SIG-M5 (cell line): ENCODE results near the gene LRIT2.

Source experiments
- DNase-seq: peaks from one replicate; lab custom pipeline; 2025; lab: John Stamatoyannopoulos, UW

LRIT2 gene

DNA sequence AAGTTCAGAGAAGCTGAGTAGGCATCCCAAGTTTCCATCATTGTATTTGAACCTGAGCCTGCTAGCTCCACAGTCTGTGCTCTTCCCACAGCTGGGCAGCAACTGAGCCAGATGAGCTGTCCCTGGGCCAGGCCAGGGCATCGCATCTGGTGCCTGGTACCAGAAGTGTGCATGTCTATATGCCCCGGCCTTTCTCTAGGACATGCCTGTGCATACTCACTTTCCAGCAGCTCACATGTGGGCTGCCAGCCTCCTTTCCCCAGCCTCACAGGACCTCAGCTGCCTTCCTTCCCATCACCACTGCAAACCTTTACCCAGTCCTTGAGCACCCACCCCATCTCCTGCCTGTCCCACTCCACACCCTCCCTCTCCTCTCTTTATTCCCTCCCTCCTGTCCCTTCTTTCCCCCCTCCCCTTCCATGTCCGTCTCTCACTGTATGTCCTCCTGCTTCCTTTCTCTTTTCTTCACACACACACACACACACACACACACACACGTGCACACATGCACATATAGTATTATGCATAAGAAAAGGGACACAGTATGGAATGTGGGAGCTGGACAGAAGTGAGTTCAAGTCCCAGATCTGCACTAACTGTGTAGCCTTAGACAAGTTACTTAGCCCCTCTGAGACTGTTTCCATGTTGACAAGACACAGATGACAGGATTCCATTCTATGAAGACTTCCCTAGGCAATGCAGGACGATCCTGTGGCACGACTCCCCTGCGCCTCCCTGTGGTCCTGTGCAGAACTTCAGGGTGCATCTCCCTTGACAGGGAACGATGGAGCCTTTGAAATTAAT is 20.1 kb downstream of the LRIT2 start:
- DNase-seq = no peak

DNA sequence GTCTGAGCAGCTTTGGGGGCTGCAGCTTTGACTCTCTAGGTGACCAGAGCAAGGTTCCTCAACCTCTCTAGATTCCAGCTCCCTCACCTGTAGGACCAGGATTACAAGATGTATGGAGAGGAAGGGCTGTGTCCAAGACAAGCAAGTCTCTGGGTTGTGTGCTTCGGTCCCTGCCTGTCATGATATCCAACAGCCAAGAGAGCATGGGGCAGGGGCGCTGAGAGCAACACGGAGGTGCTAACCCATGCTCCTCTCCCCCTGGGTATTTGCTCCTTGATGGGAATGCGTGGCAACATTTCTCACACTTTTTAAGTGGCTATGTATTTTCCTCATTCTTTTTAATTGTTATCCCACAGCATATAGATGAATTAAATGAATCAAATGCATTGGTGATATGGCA is 20.7 kb downstream of the LRIT2 start:
- no peak for DNase-seq

DNA sequence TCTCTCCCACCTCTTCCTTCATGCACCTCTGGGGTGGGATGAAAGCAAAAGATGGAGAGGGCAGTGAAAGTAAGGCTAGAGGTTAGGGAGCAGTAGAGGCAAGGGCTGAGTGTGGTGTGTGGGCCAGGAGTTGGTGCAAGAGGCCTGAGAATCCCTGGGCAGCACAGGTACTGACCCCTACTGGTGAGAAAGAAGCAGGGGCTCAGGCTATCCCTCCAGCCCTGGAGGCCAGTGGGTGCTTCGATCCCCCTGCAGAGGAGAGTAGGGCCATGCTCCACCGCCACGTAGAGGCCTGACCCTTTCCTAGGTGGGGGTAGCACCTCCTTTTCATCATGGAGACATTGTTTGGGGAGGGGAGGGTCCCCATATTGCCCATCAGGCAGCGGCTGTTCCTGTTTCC is 21.2 kb downstream of the LRIT2 start:
- no peak for DNase-seq

DNA sequence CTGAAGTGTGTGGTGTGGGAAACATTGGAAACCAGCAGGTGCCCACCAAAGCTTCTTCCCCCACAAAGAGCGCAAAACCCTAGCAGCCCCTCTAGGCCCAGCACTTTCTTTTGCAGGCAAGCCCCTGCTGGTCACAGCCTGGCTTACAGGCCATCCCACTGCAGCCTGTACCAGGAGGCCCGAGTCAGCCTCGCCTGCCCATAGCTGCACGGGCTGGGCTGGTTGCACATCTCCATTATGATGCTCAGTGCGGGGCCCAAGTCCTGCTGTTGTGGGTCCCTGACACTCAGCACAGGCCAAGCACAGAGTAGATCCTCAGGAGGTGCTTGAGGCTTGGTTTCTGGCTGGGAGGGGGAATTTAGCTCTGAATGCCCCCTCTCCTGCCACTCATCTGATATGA is 23.0 kb downstream of the LRIT2 start:
- no peak for DNase-seq

DNA sequence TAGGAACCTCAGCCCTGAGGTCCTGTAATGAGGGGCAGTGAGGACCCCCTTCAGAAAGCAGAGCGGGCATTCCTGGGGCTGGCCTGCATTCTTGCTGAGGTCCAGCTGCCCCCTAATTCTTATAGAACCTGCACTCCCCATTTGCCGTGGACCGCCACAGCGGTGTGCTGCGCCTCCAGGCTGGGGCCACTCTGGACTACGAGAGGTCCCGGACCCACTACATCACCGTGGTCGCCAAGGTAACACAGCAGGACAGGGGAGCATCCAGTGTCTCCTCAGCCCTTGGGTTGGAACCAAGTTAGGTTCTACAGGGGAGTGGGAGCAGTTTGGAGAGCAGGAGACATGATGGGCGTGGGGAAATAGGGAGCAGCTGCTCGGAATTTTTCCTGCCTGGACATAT is 23.7 kb downstream of the LRIT2 start:
- no peak for DNase-seq

DNA sequence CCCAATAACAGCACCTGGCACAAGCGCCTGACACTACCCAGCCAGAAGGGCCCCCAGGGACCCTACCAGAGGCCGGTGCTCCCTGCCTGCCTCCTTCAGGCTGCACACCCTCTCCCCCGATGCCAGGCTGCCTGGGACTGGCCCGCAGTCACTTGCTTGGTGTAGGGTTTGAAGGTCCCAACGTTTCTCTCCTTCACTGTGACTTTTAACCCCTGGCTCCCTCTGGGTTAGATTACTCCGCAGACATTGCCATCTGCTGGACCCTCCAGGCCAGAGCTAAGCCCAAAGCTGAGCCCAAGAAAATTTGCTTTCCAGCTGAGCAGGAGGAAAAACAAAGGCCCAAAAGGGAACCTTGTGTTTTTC is 24.1 kb downstream of the LRIT2 start:
- DNase-seq = no peak

DNA sequence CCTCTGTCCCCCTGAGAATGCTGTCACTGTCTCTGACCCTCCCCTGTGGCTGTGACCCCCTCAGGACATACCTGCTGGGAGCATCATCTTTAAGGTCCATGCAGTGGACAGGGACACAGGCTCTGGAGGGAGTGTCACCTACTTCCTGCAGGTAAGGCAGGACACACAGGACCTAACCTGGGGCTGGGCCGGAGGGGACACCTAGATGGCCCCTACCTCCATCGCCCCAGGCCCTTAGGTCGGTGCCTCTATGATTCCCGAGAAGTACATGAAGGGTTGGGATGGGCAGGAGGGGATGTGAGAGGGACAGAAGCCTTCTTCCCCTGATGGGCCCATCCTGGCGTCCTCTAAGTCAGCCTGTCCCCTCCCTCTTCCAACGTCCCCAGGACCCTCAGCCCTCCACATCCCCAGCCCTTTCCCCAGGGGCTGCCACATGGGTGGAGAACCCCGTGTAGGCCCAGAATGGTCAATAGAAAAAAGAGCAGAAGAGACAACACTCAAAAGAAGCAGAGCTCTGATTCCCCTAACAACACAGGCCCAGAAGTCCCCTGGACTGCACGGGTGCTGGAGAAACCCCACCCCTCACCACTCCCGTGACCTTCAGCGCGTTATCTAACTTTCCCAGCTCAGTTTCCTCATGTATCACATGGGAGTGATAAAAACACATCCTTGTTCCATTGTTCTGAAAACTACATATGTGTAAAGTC is 24.7 kb downstream of the LRIT2 start:
- no peak for DNase-seq

DNA sequence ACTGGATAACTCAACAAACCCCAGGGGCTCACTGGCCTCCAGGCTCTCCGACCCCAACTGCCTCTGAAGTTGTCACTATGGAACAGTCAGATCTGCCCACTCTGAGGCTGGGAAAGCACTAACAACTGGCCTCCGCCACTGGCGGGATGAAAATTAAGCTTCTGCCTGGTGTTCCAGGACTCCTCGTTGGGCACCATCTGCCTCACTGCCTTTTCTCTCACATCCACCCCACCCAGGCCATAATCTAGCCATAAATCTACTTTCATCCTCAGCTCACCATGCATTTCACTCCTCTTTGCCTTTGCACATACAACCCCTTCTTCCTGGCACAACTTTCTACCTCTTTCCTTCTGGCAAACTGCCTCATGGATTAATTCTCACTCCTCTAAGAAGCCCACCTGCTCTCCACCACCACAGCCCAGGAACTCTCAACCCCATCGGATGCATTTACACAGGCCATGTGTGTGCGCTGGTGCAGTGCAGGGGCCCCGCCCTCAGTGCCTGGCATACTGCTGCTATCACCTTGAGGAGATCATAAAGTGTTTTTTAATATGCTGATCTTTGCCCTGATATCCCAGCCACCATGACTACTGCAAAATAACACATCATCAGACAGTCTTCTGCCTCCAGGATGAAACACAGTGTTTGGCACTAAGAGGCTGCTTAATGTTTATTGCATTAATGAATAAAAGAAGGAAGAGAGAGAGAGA is 27.0 kb downstream of the LRIT2 start:
- no peak for DNase-seq

DNA sequence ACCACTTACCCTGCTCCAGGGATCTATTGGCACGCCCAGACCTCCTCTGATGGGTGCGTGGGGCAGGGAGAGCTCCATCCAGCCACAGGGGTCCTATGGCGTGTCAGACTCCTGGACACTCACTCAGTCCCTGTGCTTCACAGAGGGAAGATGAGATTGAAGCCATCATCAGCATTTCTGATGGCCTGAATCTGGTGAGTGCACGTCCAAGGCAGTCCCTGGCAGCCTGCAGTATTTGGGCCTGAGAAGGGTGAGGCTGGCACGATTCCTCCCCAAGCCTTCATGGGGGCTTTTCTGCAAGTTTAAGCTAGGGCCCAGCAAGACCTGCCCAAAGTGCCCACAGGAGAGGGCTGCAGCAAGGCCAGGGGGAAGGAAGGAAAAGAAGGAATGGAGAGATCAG is 27.7 kb downstream of the LRIT2 start:
- DNase-seq = no peak

DNA sequence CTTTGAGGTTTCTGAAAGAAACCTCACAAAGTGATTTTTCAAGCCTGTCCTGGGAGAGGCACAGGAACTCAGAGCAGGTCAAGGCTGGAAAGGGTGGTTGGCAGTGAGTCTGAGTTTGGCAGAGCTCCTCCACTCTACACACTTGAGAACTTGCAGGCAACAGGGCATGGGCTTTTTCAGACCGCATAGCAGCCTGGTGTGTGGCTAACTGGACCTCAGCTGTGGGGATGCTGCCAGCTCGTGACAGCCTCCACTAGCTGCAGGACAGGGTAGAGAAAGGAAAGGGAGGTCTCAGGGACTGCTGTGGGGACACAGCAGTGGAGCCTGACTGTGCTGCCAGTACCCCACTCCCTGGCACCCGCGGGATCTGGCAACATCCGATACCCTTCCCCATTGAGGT is 28.4 kb downstream of the LRIT2 start:
- no peak for DNase-seq

DNA sequence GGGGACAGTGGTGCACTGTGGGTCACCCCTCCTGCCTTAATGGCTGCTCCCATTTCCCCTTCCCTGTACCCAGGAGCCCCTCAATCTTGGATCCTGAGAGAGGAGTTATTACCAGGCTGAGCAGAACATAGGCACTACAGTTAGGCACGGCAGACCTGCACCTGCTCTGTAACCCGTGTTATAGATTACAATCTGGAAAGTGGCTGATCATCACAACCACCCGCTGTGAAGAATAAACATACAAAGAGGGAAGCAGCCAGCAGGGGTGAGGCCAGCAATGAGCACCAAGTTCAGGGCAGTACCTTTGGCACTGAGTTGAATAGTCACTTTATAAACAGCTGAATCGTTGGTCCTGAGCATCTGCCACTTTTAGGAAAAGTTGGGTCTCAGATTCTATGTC is 29.3 kb downstream of the LRIT2 start:
- no peak for DNase-seq

DNA sequence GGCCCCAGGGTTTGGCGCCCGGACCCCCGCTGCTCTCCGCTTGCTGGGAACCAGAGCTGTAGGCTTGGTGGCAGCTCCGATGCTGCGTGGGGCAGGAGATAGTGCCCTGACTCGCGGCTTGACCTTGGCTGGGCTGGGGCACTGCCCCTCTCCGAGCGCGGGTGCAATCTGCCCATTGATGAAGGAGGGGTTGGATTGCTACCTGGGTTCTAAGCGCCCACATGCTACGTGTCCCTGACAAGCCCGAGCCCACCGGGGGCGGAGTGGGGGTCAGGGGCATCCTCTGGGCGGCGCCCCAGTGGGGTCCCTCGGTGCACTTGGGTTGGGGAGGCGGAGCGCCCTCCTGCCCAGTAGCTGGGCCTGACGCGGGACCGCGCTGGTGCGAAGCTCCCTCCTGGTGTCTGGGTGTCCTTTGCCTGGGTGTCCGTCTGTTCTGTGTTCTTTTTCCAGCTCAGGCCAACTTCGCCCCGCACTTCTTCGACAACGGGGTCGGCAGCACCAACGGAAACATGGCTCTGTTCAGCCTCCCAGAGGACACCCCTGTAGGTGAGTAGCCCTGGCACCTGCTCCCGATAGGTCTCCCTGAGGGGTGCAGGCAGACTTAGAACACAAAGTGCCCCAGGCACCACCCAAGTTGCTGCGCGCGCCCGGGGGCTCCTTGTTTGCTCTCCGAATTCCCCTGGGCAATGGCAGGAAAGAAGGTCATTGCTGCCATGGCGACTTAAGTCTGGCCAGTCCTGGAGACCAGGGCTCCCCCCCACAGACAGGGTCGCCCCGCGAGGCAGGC is 30.1 kb downstream of the LRIT2 start:
- DNase-seq = no peak

DNA sequence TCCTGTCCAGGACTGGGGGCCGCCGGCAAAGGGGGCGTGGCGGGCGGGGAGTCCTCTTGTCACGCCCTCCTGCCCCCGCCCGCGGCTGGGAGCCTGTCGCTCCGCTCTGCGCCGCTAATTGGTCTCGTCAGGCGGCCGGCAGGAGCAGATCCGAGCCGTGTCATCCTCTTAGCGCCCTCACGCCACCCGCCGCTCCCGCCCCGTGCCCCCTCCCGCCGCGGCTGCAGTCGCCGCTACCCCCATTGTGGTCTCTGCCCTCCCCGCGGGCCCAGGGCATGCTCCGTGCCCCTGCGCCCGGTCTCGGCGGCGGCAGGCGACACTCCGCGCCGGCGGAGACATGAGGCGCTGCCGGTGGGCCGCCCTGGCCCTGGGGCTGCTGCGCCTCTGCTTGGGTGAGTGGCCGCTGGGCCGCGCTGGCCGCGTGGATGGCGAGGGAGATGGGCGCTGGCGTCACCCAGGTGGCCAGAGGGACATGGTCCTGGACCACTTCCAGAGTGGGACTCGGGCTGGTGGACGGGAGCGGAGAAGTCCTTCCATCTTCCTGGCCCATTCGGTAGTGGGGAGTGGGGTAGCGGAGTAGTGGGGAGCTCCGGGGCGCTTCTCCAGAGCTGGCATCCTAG is 30.8 kb downstream of the LRIT2 start, which contains the start of gene CDHR1:
CDHR1 (plus strand) TSS at position 114 of the 620 bp plus-strand sequence; CDS start at position 338, 224 bp downstream.
- DNase-seq = no peak

DNA sequence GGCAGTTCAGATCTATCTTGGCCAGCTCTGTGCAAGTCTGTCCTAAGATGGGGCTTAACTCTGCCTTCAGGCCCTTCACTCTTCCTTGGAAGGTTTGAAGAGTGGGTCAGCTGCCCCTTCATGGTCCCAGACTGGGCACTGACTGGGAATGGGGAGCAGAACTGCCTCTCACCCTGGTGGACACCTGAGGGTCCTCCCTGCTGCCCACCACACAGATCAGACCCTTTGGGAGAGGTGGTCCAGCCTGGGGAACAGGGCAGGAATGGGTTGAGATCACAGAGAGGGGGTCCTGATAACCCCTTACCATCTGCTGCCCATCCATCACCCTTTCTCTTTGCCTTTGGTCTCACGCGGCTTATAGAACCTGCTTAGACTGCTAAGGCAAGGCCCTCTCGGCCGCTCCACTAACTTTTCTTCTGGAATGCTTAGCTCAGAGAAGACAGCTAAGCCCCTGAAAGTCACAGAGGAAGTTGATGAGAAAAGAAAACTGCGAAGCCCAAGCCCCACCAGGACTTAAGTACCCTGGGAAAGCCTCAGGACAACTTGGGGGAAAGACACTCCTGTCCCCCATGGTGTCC is 31.4 kb downstream of the LRIT2 start:
- DNase-seq = no peak

DNA sequence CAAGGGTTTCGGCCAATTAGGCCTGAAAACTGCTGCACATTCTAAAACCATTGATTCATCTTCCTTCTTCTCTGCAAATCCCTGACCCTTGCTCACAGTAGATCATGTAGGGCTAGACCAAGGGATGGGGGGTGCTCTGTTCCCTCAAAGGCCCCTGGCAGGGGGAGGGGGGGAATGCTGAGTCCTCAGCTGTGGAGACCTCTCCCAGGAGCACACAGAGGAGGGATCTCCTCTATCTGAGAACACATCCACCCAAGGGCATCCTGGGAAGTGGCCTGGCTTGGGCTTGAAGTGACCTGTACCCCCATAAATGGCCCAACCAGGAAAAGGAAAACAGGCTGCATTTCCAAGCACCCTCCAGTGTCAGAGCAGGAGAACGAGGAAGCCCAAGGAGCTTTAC is 32.0 kb downstream of the LRIT2 start:
- DNase-seq = no peak

DNA sequence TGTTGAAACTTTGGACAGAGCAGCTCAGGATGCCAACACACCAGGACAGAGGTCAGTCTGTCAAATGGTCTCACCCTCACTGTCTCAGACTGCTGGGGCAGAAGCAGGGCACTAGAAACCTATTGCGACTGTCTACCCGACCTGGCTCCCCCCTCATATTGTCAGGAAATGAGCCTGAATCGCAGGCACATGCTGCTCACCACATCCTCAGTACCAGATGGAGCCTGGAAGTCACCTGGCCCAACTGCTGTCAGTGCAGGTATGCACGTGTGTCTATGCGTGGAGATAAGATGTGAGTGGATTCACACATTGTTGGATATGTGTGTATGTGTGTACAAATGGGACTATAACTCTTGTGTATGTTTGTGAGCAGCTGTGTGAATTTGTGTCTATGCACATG is 34.2 kb downstream of the LRIT2 start:
- no peak for DNase-seq

DNA sequence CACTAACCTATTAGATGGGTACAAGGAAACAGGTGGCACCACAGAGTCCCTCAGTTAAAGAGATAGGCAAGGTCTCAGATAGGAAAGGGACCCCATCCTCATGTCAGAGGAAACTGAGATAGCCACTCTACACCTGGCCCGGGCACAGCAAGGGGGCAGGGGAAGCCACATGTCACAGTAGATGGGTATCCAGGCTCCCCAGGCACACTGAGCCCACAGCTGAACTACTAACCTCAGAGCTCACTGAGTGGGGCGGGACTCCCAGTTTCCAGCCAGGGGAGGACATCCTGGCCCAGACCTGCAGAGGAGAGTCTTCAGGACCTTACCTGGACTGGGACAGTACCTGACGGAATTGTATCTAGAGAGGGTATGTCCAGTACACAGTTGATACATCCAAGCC is 34.7 kb downstream of the LRIT2 start:
- no peak for DNase-seq

DNA sequence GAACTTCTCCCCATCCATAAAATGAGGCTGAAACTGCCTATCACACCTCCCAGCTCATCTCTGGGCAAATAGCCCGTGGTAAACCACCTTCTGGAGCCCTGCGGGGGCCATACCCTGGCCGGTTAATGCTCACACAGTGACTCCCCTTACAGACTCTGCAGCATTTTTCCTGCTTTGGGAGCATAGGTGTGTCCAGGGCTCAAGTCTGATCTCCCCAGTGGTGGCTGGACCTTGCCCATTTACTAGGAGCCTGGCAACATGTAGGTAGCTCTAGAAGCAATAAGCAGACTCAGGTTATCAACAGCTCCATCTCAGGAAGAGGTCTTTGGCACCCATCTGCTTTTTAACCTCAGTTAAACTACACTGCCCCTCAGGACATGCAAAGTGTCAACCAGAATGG is 36.5 kb downstream of the LRIT2 start:
- no peak for DNase-seq

DNA sequence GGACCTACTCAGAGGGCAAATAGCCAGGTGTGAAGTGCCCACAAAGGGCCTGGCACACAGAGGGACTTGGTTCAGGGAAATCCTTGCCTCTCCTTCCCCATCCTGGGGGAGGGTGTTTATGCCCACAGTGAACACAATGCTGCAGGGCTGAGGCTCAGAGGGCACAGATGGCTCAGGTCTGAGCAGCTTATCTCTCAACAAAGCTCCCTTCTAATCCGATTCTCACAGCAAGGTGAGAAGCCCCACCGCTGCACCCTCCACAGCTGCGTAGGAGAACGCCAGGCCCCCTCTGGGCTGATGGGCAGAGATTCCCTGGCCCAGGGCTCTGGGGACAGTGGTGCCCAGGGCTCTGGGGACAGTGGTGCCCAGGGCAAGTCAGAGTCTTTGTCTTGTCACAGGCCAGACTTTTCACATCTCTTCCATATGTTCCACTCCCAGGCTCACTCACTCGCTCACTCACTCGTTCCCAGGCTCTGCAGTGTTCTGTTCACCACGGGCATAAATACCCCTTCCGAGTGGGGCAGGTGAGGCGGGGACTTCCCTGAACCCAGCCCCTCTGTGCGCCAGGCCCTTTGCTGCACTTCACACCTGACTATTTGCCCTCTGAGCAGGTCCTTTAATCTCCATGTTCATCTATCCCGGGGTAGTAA is 39.7 kb downstream of the LRIT2 start:
- DNase-seq = no peak

DNA sequence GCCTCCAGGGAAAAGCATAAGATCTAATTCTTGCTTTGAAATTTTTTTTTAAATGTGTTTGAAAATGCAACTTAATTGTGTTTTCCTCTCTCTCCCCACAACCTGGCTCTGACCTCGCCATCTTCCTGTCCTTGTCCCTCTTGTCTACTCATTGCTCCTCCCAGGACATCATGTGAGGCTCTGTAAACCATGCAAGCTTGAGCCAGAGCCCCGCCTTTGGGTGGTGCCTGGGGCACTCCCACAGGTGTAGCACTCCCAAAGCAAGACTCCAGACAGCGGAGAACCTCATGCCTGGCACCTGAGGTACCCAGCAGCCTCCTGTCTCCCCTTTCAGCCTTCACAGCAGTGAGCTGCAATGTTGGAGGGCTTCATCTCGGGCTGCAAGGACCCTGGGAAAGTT is 40.8 kb downstream of the LRIT2 start:
- DNase-seq = no peak

DNA sequence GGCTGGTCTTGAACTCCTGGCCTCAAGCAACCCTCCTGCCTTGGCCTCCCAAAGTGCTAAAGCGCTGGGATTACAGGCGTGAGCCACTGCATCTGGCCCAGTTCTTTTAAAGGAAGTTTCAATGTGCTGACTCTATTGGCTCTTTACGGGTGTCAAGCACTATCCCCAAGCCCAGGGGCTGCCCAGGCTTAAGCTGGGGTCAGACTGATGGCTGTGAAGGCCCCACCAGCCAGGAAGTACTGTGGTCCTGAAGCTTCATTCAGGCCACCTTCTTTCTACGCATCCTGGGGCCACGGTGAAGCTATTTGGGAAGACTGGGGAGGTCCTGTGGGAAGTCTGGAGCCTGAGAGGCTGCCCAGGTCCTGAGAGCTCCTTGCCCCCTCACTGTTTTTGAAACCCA is 43.7 kb downstream of the LRIT2 start:
- no peak for DNase-seq
